ENCODE measurements around the gene CADM2.

DNA sequence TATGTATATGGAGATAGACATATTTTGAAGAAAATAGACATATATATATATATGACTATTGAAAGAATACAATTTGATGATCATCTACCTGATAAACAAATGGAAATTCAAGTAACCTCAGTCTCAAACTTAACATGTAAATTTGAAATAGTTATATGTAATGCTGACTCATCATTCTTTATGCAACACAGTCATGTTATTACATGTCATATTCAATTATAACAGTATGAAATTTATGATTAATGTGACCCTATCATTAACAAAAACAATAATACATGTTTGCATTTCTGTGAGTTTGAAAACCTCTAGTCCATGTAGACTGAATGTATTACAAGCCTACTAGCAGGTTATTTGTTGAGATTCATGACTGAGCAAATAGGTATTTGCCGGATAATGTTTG lies 204.1 kb downstream of the CADM2 start:
- TF ChIP-seq POLR2A (IDR thresholded peaks at IDR 0.05) (no peak), CTCF (IDR thresholded peaks at IDR 0.05) (no peak)
